HepG2 (cell line): ENCODE measurements around the gene BICRAL. TPM values are rescaled to one million over a fixed set of nuclear protein-coding genes. Genes with fewer than 3 reads are reported as not detected.

Experiments used
- AFF4 ChIP-seq: sonication (generic); formaldehyde crosslinking; IDR thresholded peaks from 2 replicates; pipeline ENCODE4 v1.4.0; 2020; ENCODE audit warnings: missing genetic modification reagents
- BCL3 ChIP-seq: sonication (generic); formaldehyde crosslinking; IDR thresholded peaks from 2 replicates; pipeline ENCODE4 v1.5.1; 2020; ENCODE audit warnings: mild to moderate bottlenecking, missing genetic modification reagents, moderate library complexity
- FOXP4 ChIP-seq: sonication (generic); formaldehyde crosslinking; IDR thresholded peaks from 2 replicates; pipeline ENCODE4 v1.4.0; 2020; ENCODE audit warnings: missing genetic modification reagents
- HDAC1 ChIP-seq: sonication (generic); formaldehyde crosslinking; IDR thresholded peaks from 2 replicates; pipeline ENCODE4 v1.5.1; 2020; ENCODE audit warnings: mild to moderate bottlenecking, missing genetic modification reagents
- JUN ChIP-seq: sonication (generic); formaldehyde crosslinking; IDR thresholded peaks from 2 replicates; pipeline ENCODE4 v1.4.0; 2020; ENCODE audit warnings: mild to moderate bottlenecking, missing genetic modification reagents
- JUNB ChIP-seq: sonication (generic); formaldehyde crosslinking; IDR thresholded peaks from 2 replicates; pipeline ENCODE4 v1.8.0; 2022; ENCODE audit warnings: missing genetic modification reagents, mild to moderate bottlenecking, borderline replicate concordance
- JUND ChIP-seq: sonication (generic); formaldehyde crosslinking; IDR thresholded peaks from 2 replicates; pipeline ENCODE4 v1.8.0; 2022; ENCODE audit warnings: mild to moderate bottlenecking, missing genetic modification reagents
- KLF13 ChIP-seq: sonication (generic); formaldehyde crosslinking; IDR thresholded peaks from 2 replicates; pipeline ENCODE4 v1.4.0; 2020; ENCODE audit warnings: mild to moderate bottlenecking, missing genetic modification reagents
- MIER3 ChIP-seq: IDR thresholded peaks from 2 replicates; pipeline ENCODE4 v1.6.1; 2016; ENCODE audit warnings: missing compliant biosample characterization, borderline replicate concordance
- NFYB ChIP-seq: sonication (generic); formaldehyde crosslinking; IDR thresholded peaks from 2 replicates; pipeline ENCODE4 v1.4.0; 2020; ENCODE audit warnings: missing genetic modification reagents
- PAF1 ChIP-seq: IDR thresholded peaks from 2 replicates; pipeline ENCODE4 v1.6.1; 2016; ENCODE audit warnings: missing genetic modification reagents, missing compliant biosample characterization
- PPARG ChIP-seq: conservative IDR thresholded peaks from 2 replicates; pipeline ENCODE4 v1.6.1; 2016; ENCODE audit warnings: missing biosample characterization, missing genetic modification reagents
- RAD21 ChIP-seq: fragments of 450-650 bp; formaldehyde crosslinking; IDR thresholded peaks from 2 replicates; pipeline ENCODE4 v1.5.0; 2020; ENCODE audit warnings: mild to moderate bottlenecking
- RNF2 ChIP-seq: fragments of 450-650 bp; conservative IDR thresholded peaks from 2 replicates; pipeline ENCODE4 v1.6.1; 2016; ENCODE audit warnings: low read depth
- SNAI1 ChIP-seq: sonication (generic); formaldehyde crosslinking; IDR thresholded peaks from 2 replicates; pipeline ENCODE4 v1.5.0; 2020; ENCODE audit warnings: mild to moderate bottlenecking, missing genetic modification reagents, borderline replicate concordance
- SP2 ChIP-seq: sonication (generic); formaldehyde crosslinking; IDR thresholded peaks from 2 replicates; pipeline ENCODE4 v1.5.1; 2020; ENCODE audit warnings: mild to moderate bottlenecking, missing genetic modification reagents
- ZNF101 ChIP-seq: sonication (generic); formaldehyde crosslinking; IDR thresholded peaks from 2 replicates; pipeline ENCODE4 v1.4.0; 2020; ENCODE audit warnings: mild to moderate bottlenecking, low read depth, missing genetic modification reagents, borderline replicate concordance
- ZNF225 ChIP-seq: sonication (generic); formaldehyde crosslinking; IDR thresholded peaks from 2 replicates; pipeline ENCODE4 v1.4.0; 2020; ENCODE audit warnings: mild to moderate bottlenecking, missing genetic modification reagents
- ZNF720 ChIP-seq: sonication (generic); formaldehyde crosslinking; IDR thresholded peaks from 2 replicates; pipeline ENCODE4 v1.4.0; 2020; ENCODE audit warnings: missing genetic modification reagents
- ZNF749 ChIP-seq: sonication (generic); formaldehyde crosslinking; IDR thresholded peaks from 2 replicates; pipeline ENCODE4 v1.8.0; 2022; ENCODE audit warnings: mild to moderate bottlenecking, missing genetic modification reagents, moderate library complexity, borderline replicate concordance
- ZNF780A ChIP-seq: sonication (generic); formaldehyde crosslinking; IDR thresholded peaks from 2 replicates; pipeline ENCODE4 v1.8.0; 2022; ENCODE audit warnings: mild to moderate bottlenecking, missing genetic modification reagents, moderate library complexity
- ZNF788 ChIP-seq: sonication (generic); formaldehyde crosslinking; IDR thresholded peaks from 2 replicates; pipeline ENCODE4 v1.5.0; 2020; ENCODE audit warnings: mild to moderate bottlenecking, missing genetic modification reagents, borderline replicate concordance
- polyA plus RNA-seq, 8 experiments: library from polyadenylated mRNA; depleted of rRNA in 3 of 8; stranded (reverse) in 7 of 8; unstranded in 1 of 8; fragments of >200 nt; fragmentation: Illumina TruSeq in 4 of 8; extraction: Trizol in 4 of 8; gene quantifications; 2 replicates each; pipeline versions ENCODE4 v1.2.1 to v1.2.3, GENCODE V29; 2011 to 2016; ENCODE audit warnings: low read depth in 4 of 8, missing spikeins in 1 of 8, mixed read lengths in 1 of 8; ENCODE audit not compliant: insufficient read depth in 1 of 8
- total RNA-seq, 5 experiments: library from RNA; depleted of rRNA; stranded (reverse); fragments of >200 nt; fragmentation: Illumina TruSeq; extraction: Trizol; gene quantifications; 2 replicates each; pipeline ENCODE4 v1.2.3, GENCODE V29; 2016; ENCODE audit warnings: low read depth in 1 of 5

Gene BICRAL
- total and polyA plus RNA-seq, 2 of the 13 experiments (the other 11 are each of a cell fraction or from before 2014, with no cell fraction given), result 5.0 to 13.5 TPM

GRCh38 chr6:42890311-42891198 lies 108.7 kb downstream of the BICRAL start (continued):
- peak; percentile 89 for TF ChIP-seq BCL3
- peak; percentile 77; the same call in 1 of the 2 replicates for TF ChIP-seq JUN (CRISPR knock-in tag)
- TF ChIP-seq PPARG (CRISPR knock-in tag), result no peak
- peak; percentile 78 for TF ChIP-seq RAD21 (CRISPR knock-in tag)
- TF ChIP-seq ZNF225 (CRISPR knock-in tag), result peak; percentile 97; the same call in 1 of the 2 replicates
- peak; percentile 96 for TF ChIP-seq ZNF788 (CRISPR knock-in tag)
- TF ChIP-seq MIER3 (CRISPR knock-in tag), result peak; percentile 72
- peak; percentile 86; the same call in 1 of the 2 replicates for TF ChIP-seq SNAI1 (CRISPR knock-in tag)
- TF ChIP-seq AFF4 (CRISPR knock-in tag), result peak; percentile 95
- TF ChIP-seq ZNF720 (CRISPR knock-in tag), result no peak
- TF ChIP-seq JUNB, result no peak
- peak; percentile 90 for TF ChIP-seq HDAC1 (CRISPR knock-in tag)
- TF ChIP-seq ZNF101, result 0 out of 2 replicates have a peak, but pooled peaks have one; percentile 86
- TF ChIP-seq PAF1, result peak; percentile 100
- no peak; the same call in 1 of the 2 replicates for TF ChIP-seq NFYB (CRISPR knock-in tag)
- peak; percentile 95 for TF ChIP-seq ZNF780A
- TF ChIP-seq KLF13 (CRISPR knock-in tag), result no peak
- TF ChIP-seq SP2 (CRISPR knock-in tag), result no peak; the same call in 1 of the 2 replicates
- no peak; the same call in 1 of the 2 replicates for TF ChIP-seq RNF2
- peak; percentile 34 for TF ChIP-seq FOXP4 (CRISPR knock-in tag)
- peak; percentile 21; the same call in 1 of the 2 replicates for TF ChIP-seq JUND (CRISPR knock-in tag)
- TF ChIP-seq ZNF749 (CRISPR knock-in tag), result peak; percentile 75; the same call in 1 of the 2 replicates
